NCI-H524 (cell line): Measurements from ENCODE around the gene FAM107B.

Source experiments
- DNase-seq, 2 experiments: peaks; one replicate each; lab custom pipeline; 2025; lab: John Stamatoyannopoulos, UW

FAM107B gene

DNA sequence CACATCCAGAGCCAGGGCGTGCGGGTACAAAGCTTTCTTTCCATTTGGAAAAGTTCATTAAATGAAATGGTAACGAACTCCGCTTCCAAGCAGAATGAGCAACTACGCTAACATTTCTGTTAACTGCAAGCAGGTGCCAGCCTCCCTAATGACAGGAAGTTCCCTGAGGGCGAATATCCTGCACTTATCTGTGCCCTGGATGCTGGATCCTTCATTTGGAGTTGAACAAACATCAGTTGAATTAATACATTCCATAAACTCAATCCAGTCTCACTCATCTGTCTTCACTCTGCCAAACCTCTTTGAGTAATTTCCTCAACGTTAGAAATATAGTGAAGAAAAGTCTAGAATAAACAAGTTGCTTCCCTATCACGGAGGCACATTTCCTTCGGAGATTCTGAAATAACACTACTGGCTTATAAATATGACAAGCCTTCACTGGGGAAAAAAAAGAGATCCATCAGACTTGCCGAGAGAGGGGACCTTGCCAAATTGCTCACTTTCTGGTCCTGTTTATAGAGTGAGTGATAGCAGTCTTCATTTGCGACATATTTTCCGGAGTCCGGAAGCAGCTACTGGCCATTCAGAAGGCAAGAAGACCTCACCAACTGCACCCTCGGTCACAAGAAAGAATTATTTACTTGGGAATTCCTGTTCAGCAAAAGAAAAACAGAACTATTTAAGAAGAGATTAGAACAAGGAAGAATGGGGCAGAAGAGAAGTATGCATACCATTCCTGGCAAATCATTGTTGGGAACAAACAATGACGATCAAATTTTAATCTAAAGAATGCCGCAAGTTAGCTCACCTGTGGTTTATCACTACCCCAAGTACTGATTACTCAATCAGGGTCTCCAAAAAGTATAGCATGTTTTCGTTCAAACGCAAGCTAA, 196.4 kb downstream of the FAM107B start:
- DNase-seq = no peak

DNA sequence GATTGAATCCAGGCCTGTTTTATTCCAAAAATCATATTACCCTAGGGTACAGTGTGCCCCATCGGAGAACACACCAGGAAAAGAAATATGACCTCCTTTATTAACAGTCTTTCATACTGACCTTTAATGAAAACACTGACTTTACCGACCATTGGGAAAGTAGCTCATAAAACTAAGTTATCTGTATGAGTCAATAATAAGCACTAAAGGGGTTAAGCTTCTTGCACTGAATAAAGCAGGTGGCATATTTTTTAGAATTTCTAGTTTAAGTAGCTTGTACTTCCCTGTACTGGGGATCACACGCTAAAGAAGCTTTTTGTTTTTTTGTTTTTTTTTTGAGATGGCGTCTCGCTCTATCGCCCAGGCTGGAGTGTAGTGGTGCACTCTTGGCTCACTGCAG, 199.8 kb downstream of the FAM107B start:
- DNase-seq = no peak

DNA sequence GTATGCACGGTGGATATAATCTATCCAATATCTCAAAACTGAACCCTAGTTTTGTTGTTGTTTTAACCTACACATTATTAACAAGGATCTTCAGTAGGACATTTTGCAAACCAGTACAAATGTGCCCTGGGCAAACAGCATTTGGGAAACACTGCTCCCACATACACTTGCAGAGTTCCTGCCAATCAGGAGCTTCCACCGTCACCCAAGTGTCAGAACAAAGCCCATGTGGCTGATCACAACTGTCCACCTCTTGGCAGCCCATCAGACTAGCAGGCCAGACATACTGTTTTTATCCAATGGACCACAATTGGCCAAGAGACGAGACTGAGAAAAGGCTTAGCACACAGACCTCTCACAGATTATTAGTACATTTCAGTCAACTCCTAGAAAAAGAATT, 200.4 kb downstream of the FAM107B start:
- no peak for DNase-seq

DNA sequence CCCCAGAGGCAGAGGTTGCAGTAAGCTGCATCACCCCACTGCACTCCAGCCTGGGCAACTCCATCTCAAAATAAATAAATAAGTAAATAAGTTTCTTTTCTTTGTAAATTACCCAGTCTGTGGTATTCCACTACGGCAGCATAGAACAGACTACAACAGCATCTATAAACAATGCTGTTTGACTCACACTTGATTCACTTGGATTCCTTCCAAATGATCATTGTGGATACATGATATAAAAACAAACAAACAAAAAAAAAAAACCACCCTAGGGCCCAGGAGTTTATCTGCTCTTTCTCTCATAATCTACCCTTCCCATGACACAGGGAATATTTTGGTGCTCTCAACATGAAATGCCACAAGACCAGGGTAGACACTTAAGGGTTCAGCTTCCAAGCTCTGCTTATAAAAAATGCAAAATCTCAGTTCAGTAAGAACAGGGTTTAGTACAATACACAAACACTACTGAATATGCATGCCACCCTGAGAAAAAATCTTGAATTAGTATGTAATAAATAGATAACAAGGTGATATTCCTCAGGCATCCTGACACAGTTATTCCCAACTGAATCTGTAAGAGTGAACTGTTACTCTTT, 200.9 kb downstream of the FAM107B start:
- no peak for DNase-seq

DNA sequence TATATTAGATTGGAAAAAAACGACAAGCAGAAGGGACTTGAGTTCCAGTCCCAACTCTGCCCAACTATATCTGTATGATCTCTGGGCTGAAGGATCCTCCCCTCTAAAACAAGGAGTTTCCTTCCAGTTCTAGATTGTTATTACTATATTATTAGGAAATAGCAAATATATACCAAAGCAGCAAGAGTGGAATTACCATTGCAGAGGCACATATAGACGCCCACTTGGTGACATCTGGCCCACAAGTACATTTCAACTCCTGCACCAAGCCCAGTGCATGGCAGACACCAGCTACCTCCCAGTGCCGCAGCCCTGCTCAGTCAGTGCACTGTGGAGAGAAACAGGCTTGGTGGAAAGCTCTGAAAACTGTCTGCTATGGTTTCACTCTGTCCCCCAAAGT, 201.9 kb downstream of the FAM107B start:
- no peak for DNase-seq

DNA sequence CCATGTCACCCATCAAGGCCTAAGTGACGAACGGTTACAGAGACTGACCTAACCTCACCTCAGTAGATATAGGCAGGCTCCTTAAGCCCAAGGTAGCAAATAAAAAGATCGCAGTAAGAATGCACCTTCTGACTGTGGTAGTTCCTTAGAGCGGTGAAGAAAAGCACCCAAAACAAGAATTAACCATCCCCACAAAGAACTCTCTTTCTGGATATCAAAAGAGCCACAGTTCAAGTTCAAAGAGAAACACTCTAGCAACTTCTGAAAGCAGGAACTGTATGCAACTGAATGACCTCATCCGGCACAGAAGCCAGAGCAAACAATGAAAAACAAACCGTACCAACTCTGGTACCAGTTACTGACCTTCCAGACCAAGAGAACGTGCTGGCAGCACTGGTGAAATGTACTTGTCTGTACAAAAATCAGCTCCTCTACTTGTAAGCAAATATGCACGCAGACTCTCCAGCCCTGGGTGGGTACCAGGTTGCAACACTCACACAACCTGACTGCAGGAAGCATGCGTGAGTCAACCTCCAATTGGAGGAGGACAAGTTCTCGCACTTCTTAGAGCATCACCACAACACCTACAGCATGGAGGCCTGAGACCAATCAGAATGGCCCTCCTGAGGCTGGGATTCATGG, 202.7 kb downstream of the FAM107B start:
- DNase-seq = no peak

DNA sequence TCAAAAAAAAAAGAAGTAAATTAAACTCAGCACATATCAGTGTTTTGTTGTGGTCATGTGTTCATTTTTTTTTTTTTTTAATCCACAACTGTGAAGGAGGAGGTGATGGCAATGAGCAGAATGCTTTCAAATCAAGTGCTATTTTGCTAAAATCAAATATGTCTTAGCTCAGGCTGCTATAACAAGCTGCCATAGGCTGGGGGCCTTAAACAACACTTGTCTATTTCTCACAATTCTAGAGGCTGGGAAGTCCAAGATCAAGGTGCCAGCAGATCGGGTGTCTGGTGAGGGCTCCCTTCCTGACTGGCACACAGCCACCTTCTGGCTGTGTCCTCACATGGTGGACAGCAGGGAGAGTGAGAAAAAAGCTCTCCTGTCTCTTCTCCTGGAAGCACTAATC, 203.9 kb downstream of the FAM107B start:
- DNase-seq = no peak

DNA sequence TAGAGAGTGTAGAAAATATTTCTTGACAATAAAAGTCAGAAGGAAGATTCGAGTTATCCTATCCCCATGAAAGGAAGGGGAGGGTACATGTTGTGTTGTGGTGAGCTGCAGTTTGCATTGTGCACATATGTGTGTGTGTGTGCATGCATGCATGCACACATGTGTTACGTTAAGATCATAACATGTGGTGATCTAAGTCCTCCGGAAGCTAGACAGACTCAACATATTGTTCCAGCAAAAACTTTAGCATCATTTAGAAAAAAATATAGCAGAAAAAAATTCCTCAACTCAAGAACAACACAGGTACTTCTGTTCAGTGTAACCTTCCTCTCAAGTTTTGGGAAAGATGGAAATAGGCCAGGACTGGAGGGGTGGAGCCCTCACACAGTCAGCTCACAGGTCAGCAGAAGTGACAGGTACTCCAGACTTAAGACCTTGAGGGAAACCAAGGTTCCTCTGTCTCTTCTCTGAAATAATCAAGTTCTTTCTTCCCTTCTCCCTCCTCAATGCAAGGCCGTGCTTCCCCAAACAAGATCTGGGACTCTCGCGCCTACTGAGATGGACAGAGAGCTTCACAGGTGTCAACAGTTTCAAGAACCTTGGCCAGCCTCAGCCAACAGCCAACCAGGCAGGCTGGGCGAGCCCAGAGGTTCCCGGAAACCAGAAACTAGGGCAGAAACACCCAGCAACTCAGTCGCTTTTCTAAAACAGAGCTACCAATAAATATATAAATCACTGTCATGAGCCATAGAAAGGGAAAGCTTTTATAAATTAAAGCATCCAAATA, 205.2 kb downstream of the FAM107B start:
- DNase-seq = no peak

DNA sequence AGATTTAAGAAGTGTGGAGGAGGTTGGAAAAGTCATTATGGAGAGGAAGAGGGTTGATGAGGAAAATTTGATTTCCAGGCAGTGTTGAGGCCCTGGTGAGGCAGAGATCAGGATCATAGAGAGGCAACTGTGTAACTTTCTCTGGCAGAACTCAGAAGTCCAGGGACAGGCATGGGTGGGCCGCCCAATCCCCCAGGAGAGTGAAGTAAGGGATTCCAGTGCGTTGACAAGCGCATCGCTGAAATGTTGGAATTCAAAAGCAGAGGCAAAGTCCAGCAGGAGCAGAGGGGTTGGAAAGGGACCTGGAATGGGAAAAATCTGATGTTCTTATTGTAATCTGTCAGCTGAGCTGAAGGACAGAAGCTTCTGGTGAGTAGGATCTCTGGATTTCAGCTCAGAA, 207.3 kb downstream of the FAM107B start:
- no peak for DNase-seq

DNA sequence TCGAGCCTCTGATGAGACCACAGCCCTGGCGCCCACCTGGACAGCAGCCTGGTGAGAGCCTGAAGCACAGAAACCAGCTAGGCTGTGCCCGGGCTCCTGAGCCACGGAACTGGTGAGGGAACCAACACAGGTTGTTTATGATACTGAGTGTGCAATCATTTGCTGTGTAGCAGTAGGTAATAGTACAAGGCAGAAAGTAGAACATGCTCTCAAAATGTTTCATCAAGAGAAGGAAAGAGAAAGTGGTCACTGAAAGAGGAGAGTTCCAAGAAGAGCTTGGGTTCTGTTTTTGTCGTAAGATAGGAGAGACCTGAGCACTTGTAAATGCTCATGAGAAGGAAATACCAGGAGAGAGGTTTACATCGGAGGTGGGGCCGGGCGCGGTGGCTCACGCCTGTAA, 208.2 kb downstream of the FAM107B start:
- no peak for DNase-seq

DNA sequence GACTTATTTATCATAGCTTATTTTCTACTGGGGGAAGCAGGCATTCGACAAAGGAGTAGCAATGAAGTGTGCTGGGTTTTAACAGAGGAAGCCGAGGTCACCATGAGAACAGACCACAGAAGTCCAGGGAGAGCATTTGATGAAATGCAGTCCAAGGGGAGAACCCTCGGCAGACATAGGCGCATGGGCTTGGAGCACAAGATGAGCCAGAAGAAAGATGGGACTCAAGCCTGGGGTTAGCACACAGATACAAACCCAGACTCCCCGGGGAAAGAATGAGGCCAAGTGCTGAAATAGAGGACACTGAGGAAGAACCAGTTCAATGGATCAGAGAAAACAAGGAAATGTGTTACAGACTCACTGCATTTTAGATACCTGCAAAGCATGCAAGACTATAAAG, 209.5 kb downstream of the FAM107B start:
- DNase-seq = no peak

DNA sequence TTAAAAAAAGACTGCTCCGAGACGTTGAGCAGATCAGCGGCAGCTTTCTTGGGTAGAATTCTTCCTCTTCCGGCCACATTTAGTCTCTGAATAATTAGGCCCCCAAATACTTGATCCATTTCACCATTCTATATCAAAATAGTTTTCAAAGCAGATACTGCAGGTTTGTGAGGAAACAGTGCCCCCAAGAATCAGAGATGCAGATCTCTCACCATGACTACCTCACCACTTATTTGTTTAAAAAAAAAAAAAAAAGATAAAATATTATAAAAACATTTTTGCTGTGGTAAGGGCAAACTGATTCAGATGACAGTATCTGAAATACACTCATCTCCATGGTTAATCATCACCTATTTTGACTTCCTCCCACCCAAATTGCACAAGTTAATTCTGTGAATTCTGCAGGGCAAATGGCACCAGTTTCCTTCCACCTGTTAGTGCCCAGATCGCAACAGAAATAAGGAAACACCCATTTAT, 210.4 kb downstream of the FAM107B start:
- DNase-seq = no peak

DNA sequence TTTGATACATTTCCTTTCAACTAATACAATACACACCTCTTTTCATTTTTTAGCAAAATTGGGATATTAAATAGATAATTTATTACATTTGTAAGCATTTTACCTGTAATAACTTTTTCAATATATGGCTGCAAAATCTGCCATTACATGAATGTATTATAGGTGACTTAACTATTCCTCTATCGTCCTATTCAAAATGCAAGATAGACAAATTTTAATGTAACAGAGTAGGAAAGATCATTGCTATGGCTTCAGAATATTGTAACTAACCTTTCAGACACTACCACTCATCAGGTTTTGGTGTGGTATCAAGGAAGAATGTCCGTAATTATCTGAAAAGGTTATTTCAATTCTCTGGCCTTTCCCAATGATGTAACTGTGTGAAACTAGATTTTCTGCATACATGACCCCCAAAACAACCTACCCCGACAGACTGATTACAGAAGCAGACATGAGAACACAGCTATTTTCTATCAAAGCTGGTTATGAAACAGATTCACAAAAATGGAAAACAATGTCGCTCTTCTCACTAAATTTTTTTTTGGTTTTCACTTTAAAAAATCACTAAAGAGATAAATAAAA, 211.2 kb downstream of the FAM107B start:
- DNase-seq = no peak

DNA sequence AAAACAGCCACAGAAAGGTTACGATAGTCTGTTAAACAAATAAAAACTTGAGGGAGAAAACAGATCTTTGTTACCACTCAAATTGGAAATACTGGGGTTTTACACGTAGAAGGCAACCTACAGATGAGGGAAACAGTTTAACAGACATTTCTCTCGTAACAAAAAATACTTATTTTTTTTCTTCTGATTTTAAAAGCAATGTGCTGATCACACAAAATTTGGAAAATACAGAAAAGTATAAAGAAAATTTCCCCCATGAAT, 211.7 kb downstream of the FAM107B start:
- DNase-seq = no peak

DNA sequence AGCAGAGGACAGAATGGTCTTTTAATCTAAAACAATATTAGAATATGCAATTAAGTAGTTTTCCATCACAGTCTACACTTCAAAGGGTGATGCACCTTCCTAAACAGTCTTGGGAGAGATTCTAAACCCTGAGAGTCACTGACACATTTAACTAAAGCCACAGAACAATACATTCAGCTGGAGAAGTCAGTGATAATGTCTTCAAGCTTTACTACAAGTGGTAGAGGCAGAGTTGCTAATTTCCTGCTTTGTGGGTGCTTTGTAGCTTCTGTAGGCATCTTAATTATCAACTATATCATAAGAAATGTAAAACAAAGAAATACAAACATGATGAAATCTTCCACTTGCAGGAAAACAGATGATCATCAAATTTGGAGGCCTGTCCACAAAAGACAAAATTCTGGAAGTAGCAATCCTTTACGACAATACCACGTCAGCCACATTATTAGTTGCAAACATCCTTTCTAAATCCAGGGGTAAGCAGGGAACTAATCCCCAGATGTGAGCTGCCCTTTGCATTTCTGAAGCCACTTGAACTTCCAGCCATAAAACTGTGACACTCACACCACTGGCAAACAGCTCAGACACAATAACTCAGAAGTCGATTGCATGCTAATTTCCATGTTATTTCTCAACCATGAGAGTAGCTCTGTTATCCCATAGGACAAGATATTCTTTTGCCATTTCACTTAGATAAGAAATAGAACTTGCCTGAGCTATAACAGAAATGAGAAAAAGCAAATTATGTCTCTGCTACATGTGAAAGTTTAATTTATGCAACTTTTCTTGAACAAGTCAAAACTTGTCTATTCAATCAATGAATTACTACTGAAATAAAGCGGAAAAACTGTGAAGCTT, 212.2 kb downstream of the FAM107B start:
- no peak for DNase-seq

DNA sequence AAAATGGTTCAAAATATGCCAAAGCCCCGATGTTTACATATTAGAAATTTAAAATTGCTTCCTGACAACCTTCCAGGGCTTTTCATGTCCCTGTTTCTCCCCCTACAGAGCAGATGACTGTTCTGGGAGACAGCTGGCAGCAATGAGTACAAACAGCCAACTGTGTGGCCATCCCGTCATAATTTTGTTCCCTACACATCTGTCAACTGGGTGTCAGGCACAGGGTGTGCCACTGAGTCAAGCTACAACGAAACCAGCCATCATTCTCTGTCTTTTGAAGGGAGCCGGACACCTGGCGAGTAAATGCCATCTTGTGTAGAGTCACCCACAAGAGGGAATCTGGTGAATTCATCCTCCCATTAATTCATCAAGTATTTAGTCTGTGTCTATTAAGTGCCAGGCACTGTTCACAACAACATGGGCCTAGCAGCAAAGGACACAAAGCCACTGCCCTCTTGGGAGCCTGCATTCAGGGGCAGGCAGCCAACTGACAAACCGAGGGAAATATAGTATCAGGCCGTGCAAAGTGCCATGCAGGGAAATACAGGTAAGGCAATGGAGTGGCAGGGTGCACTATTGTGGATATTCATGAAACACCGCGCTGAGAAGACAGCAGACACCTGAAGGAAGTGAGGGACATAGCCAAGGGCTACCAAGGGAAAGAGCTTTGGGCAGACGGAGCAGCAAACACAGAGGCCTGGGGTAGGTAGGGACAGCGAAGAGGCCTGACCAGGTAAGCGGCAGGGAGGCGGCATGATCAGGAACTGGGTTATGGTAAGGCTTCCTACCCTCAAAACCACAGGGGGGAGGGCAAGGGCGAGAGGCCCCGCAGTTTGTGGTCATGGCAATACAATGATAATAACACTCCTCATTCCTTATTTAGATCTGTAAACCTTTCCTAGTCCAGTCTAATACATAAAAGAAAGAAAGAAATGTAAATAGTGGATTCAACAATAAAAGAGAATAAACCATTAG, 213.6 kb downstream of the FAM107B start:
- no peak for DNase-seq

DNA sequence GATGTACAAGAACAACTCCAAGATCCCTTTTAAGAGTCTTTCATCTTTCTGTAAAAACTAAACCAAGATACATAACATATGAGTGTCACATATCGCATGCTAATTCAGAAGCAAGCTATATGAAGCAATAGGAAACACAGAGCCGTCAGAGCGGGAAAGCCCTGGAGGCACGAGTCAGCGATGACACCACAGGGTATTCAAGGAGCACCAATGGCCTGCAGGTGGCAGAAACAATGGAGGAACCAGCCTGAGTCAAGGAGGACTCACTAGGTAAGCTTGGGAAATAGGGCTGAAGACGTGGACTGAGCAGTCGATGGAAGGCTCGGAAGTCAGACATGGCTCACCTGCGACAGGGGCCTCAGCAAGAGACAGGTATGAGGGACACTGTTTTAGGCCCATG, 214.4 kb downstream of the FAM107B start:
- DNase-seq = no peak

DNA sequence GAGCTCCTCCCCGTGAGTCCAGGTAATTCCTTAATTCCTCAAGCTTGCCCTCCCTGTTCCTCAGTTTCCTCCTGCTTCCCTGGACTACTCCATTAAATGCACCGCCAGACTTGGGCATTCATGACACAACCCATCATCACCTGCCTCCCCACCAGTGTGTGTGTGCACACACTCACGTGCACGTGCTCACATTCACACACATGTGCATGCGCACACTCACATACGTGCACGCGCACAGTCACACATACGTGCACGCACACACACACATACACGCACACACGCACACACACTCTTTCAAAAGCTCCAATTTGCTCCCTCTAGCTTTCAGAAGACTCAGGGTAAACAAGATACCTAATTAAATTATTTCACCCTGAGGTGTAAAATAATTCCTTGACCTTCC, 216.7 kb downstream of the FAM107B start:
- no peak for DNase-seq

DNA sequence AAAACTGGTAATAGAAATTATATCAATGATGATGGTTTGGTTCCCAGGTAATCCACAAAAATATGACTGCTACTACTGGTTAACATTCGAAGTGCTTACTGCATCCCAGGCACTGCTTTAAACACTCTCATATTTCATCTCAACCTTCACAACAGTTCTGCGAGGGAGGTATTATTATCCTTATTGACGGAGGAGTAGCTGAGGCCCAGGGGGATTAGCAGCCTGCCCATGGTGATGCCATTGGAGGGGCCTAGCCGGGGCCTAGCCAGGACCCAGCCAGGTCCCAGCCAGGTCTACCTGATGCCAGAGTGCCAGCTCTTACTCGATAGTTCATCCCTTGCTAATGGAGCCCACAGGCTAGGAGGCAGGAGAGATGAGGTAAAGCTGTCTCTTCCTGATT, 217.1 kb downstream of the FAM107B start:
- no peak for DNase-seq
